IPS-18a (cell line): ENCODE results near the gene KCNAB3.
A peak's percentile ranks its signal among the peaks of the same experiment; 100 is the strongest.

ENCODE experiments used
- H3K27ac ChIP-seq: one replicate; pipeline ENCODE4 v1.5.1; 2013; ENCODE audit warnings: low read length
- H3K27me3 ChIP-seq: one replicate; pipeline ENCODE4 v1.6.1; 2013; ENCODE audit warnings: mild to moderate bottlenecking, low read length; ENCODE audit not compliant: control insufficient read depth, insufficient read depth
- H3K36me3 ChIP-seq: one replicate; pipeline ENCODE4 v1.6.1; 2013; ENCODE audit warnings: low read depth, low read length; ENCODE audit not compliant: control insufficient read depth
- H3K4me1 ChIP-seq: one replicate; pipeline ENCODE4 v1.6.1; 2013; ENCODE audit warnings: low read depth, low read length; ENCODE audit not compliant: control insufficient read depth
- H3K4me3 ChIP-seq: one replicate; pipeline ENCODE4 v1.5.1; 2013; ENCODE audit warnings: low read length
- H3K9ac ChIP-seq: one replicate; pipeline ENCODE4 v1.6.1; 2013; ENCODE audit warnings: mild to moderate bottlenecking, low read length, moderate library complexity
- H3K9me3 ChIP-seq: one replicate; pipeline ENCODE4 v1.6.1; 2013; ENCODE audit warnings: low read depth, low read length; ENCODE audit not compliant: control insufficient read depth

The KCNAB3 gene

DNA sequence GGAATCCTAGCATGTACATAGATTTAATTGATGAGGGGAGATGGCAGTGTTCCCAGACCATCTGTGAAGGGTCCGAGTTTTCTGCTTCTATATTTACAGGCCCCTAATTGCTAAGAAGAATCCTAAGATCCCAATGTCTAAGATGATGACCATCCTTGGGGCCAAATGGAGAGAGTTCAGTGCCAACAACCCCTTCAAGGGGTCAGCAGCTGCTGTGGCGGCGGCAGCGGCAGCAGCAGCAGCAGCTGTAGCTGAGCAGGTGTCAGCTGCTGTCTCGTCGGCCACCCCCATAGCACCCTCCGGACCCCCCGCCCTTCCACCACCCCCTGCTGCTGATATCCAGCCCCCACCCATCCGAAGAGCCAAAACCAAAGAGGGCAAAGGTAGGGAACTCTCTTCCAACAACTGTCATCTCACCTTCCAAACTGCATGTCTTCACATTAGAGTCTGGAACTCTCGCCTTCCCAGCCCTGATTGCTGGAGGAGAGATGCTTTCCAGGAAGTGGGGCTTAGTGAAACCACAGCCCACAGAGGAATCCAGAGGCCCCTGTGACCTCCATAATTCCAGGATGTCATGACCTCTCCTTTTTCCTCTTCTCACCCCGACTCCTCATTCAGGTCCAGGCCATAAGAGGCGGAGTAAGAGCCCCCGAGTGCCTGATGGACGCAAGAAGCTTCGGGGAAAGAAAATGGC, 36.3 kb downstream of the KCNAB3 start:
- H3K4me1 ChIP-seq, result peaks cover 13% of the 10 kb centered on the region
- H3K9ac ChIP-seq, result no peak overlapping the region

DNA sequence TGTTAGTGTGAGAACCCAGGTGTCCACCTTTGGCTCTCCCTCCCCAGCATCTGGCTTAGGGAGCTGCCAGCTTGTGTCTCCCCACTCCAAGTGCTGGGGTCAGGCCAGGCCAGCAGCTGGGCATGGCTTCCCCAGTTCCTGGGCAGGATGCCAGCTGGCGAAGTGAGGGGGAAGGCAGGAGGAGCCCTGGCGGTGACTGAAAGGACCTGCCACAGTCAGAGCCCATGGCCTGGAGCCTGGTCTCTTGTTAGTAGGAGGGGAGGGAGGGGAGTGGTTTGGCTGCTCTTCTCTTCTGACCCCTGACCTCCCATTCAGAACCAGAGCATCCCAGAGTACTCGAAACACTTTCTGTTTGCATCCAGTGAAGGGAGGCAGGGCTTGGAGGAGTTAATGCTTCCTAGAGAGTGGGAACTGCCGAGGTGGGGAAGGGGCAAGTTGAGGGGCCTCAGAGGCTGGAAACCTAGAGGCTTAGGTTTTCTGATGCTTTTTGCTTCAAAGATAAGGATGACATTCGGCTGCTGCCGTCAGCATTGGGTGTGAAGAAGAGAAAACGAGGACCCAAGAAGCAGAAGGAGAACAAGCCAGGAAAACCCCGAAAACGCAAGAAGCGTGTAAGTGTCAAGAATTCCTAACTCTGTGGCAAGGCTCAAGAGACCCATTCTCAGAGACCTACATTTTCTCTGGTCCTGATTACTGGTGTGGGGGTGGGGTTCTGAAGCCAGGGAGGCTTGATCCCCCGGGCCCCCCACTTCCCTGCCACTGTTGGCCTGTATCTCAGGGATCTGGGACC, 40.3 kb downstream of the KCNAB3 start:
- Histone ChIP-seq H3K9ac (no peak overlapping the region), H3K27me3 (peaks cover 18% of the 10 kb centered on the region), H3K9me3 (no peaks in the 10 kb centered on the region), H3K4me1 (peaks cover 24% of the 10 kb centered on the region), H3K4me3 (no peak overlapping the region), H3K36me3 (no peaks in the 10 kb centered on the region), H3K27ac (no peak overlapping the region)

More for the DNA sequence above, 36.3 kb downstream of the KCNAB3 start:
- H3K27ac ChIP-seq, result no peak overlapping the region
- no peak overlapping the region for H3K4me3 ChIP-seq
- no peaks in the 10 kb centered on the region for H3K27me3 ChIP-seq
- H3K36me3 ChIP-seq, result peaks cover 10% of the 10 kb centered on the region
- no peaks in the 10 kb centered on the region for H3K9me3 ChIP-seq

DNA sequence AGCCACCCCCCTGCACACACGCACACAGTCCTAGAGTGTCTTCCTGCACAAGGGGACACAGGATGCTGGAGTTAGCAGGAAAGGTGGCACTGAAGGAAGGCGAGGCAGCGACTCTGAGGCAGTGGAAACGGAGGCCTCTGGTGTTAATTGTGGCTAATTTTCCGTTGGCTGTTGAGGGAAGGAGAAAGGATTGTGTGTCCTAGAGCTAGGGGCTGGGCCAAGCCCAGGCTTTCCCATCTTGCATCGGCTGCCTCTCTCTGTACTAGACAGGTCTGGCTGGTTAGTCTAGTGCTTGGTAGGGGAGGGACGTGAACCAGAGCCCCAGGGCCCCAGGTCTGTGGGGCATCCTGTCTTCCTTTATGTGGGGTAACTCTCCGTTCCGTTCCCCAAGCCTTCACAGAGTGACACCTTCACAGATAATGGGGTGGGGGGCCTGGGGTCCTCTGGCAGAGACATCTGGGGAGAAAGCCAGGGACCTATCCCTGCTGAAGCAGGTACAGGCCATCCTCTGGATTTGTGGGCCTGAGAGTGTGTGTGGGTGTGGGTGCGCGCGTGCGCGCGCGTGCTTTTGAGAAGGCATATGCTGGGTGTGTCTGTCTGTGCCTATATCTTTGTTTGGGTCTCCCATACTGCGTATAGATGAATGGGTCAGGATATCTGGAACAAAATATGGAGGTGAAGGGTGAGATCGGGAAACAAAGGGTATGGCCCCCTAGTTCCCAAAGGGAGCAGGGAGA, 41.3 kb downstream of the KCNAB3 start, which contains the start of gene CHD3:
Gene CHD3 (plus strand): TSS at position 606 of the 737 bp plus-strand sequence. CDS start 212 bp downstream, outside the sequence.
- Histone ChIP-seq H3K27ac (no peak within 1 kb of the TSS), H3K36me3 (no peaks in the 10 kb centered on the region), H3K4me3 (peak within 1 kb of the TSS; percentile 66), H3K27me3 (peaks cover 18% of the 10 kb centered on the region), H3K4me1 (peaks cover 31% of the 10 kb centered on the region), H3K9ac (peak within 1 kb of the TSS; percentile 34), H3K9me3 (no peaks in the 10 kb centered on the region)

DNA sequence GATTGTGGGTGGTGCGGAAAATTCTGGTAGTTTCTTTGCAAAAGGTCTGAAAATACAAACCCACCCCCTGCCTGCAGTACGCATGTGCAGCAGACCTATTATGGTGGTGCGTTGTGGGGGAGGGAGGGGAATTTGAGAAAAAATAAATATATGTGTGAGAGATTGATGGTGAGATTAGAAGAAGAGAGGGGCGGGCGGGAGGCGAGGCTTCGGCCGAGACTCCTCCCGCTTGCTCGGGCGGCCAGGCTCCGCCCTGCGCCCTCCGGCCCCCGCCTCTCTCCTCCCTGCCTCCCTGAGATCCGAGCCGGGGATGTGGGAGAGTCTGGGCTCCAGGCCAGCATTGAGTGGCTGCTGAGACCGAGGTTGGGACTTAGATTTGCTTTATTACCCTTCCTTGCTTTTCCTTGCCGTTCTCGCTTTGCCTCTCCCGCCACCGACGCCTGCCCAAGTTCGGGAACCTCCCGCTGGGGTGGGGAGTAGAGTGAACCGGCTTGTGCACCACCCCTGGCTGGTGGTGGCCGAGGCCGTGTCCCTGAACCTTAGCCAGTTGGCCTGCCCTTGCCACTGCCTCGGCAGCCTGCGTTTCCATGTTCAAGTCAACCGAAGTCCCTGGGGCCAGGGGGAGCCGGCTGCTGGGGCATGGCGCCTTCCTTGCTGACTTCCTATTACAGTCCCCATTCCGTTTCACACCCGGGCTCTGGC, 42.0 kb downstream of the KCNAB3 start:
- no peaks in the 10 kb centered on the region for H3K9me3 ChIP-seq
- H3K27ac ChIP-seq, result no peak overlapping the region
- no peaks in the 10 kb centered on the region for H3K36me3 ChIP-seq
- H3K4me3 ChIP-seq, result peak overlapping the region; percentile 66
- peaks cover 31% of the 10 kb centered on the region for H3K4me1 ChIP-seq
- peaks cover 18% of the 10 kb centered on the region for H3K27me3 ChIP-seq
- H3K9ac ChIP-seq, result peak overlapping the region; percentile 34

DNA sequence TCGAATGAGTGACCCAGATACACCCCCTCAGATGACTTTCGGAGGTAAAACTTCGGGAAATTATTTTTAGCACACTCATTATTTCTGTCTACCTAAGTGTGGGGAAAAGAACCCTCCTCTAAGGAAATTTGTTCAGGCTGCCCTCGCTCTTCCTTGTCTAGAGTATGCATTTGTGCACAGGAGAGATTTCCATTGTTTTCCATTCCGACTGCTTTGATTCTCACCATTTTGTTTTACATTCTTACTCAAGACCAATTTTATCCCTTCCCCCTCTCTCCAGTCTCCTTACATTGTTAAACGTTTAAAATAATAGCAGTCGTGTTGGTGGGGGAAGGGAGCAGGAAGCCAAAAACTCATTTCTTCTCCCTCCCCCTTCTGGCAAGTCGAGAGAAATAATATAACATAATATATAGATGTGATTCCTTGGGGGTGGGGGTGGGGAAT, 42.6 kb downstream of the KCNAB3 start:
- Histone ChIP-seq H3K27ac (no peak overlapping the region), H3K9me3 (no peaks in the 10 kb centered on the region), H3K4me3 (peak overlapping the region; percentile 66), H3K4me1 (peaks cover 31% of the 10 kb centered on the region), H3K27me3 (peaks cover 18% of the 10 kb centered on the region), H3K9ac (peak overlapping the region; percentile 4), H3K36me3 (no peaks in the 10 kb centered on the region)

DNA sequence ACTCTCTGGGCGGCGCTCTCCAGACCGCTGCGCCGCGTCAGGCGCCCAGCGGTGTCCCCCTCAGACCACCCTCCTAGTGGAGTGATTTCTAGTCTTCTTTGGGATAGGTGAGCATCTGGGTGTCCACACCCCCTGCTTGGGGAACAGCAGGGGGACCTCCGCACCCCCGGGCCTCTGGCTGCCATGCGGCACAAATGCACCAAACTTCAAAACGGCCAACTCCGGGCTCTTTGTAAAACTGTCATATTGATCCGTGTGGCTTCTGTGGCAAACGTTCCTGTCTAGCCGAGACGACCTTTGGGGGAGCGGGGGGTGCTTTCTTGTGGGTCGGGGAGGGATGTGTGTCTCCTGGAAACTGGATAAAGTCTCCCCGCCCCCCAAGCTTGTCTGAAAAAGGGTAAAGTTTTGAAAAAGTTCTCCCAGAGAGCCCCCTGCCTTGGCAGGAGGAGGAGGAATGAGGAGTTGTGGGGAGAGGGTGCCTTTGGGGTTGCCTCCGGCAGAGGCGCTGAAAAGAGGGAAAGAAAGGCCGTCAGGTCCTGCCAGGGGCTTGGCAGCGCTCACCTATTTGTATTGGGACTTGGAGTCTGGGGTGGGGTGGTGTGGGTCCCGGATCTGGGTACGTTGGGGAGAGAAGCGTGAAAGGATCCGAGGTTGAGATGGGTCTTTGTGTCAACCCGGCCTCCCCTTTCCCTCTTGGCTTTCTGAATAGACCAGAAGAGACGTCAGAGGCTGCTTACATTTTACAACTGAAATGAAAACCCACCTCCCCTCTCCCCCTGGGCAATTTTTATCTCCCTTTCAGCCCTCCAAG, 43.2 kb downstream of the KCNAB3 start:
- H3K4me3 ChIP-seq, result peak overlapping the region; percentile 66
- H3K9me3 ChIP-seq, result no peaks in the 10 kb centered on the region
- peak overlapping the region; percentile 4 for H3K9ac ChIP-seq
- H3K36me3 ChIP-seq, result no peaks in the 10 kb centered on the region
- peaks cover 31% of the 10 kb centered on the region for H3K4me1 ChIP-seq
- no peak overlapping the region for H3K27ac ChIP-seq
- H3K27me3 ChIP-seq, result peaks cover 18% of the 10 kb centered on the region

DNA sequence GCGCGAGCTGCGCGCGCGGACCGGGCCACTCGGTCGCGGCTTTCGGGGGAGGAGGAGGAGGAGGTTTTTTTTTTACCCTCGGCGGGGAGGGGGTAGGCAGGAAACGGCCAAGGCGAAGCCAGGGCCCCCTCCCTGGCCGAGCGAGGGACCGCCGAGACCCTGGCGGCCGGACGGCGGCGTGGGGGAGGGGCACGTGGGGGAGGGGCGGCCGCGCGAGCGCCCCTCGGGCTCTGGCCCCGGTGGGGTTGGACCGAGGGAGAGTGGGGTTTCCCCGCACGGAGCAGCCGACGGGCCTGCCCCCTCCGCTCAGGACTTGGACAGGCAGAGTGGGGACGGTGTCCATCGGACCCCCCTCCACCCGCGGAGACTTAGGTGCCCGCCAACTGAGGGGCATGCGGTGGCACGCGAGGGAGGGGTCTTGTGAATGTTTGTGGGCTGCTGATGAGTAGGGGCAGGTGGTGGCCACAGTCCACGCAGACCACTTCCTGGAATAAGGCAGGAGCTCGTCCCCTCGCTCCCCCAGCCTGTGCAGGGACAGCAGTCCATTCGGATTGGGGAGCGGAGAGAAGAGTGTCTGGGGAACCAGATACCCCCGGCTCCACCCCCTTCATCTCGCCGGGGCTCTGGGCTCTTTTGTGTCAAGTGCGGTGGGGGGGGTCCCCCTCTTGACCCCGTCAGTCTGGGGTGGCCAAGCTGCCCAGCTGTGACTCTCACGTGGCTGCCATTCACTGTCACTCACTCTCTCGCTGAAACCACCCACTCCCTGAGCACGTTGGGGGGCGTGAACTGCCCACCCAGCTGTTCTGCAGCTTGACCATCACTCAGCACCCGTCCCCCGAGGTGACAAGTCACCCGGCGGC, 44.1 kb downstream of the KCNAB3 start:
- peaks cover 18% of the 10 kb centered on the region for H3K27me3 ChIP-seq
- peak overlapping the region; percentile 39 for H3K9ac ChIP-seq
- no peak overlapping the region for H3K27ac ChIP-seq
- H3K4me3 ChIP-seq, result peak overlapping the region; percentile 66
- H3K4me1 ChIP-seq, result peaks cover 31% of the 10 kb centered on the region
- peaks cover 4% of the 10 kb centered on the region for H3K36me3 ChIP-seq
- H3K9me3 ChIP-seq, result no peaks in the 10 kb centered on the region

DNA sequence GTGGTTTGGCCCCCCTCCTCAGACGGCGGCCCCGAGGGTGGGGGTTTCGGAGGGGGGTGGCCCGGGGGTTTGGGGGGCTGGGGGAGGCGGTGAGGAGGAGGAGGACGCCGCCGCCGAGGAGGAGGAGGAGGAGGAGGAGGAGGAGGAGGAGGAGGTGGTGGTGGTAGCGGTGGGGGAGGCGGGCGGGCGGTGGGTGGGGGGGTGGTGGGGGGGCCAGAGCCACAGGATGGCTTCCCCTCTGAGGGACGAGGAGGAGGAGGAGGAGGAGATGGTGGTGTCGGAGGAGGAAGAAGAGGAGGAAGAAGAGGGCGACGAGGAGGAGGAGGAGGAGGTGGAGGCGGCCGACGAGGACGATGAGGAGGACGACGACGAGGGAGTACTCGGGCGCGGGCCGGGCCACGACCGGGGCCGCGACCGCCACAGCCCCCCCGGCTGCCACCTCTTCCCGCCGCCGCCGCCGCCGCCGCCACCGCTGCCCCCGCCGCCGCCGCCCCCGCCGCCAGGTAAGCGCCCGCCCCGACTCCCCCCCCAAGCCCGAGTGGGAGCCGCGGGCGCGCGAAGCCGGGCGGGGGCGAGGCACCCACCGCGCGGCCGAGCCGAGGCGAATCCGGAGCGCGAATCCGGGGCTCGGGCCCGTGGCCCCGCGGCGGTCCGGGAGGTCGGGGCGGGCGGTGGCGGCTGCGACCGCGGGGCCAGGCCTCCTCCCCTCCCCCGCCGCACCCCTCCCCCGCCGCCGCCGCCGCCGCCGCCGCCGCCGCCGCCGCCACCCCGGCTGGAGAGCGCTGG, 44.9 kb downstream of the KCNAB3 start:
- H3K27ac ChIP-seq, result no peak overlapping the region
- no peak overlapping the region for H3K9ac ChIP-seq
- H3K4me3 ChIP-seq, result peak overlapping the region; percentile 66
- peaks cover 4% of the 10 kb centered on the region for H3K36me3 ChIP-seq
- peaks cover 31% of the 10 kb centered on the region for H3K4me1 ChIP-seq
- peaks cover 18% of the 10 kb centered on the region for H3K27me3 ChIP-seq
- H3K9me3 ChIP-seq, result no peaks in the 10 kb centered on the region

DNA sequence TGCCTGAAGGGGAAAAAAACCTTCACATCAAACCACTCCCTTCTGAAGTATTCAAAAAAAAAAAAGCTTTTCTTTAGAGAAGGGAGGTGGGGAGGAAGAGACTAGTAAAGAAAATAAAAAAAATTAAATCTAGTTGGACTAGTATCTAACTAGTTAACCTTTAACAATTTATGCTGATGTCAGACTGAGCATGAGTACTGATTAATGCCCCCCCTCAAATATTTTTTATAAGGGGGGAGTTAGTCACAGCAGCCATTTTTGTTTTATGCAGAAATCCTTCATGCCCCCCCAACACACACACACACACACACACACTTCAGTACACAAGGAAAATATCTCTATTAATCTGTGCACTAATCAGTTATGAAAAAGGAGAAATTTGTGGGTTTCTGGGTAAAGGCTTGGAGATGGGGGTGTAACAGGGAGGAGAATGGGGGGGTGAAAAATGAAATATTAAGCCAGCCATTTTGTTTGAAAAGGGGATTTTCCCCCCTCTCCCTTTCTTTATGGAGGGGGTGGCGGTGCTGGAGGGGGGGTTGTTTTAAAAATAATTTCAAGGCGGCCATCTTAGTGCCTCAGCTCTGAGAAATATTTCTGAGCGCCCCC, 45.8 kb downstream of the KCNAB3 start:
- Histone ChIP-seq H3K4me1 (peaks cover 24% of the 10 kb centered on the region), H3K9ac (no peak overlapping the region), H3K9me3 (no peaks in the 10 kb centered on the region), H3K27ac (no peak overlapping the region), H3K36me3 (peaks cover 4% of the 10 kb centered on the region), H3K4me3 (no peak overlapping the region), H3K27me3 (peaks cover 18% of the 10 kb centered on the region)
